Activated naive CD4-positive, alpha-beta T cell (primary cell): ENCODE measurements around the gene DENND1A.
A peak's percentile ranks its signal among the peaks of the same experiment; 100 is the strongest.

ENCODE experiments used
- DNase-seq, 4 experiments: peaks; one replicate each; lab custom pipeline; 2025; lab: John Stamatoyannopoulos, UW

The DENND1A gene

GRCh38 chr9:123370526-123371227 is 559.2 kb downstream of the DENND1A start:
- DNase-seq, result no peak

- DNase-seq, result no peak
These were observed 559.8 kb downstream of the DENND1A start for GRCh38 chr9:123370108-123370507.

GRCh38 chr9:123369296-123369695 is 560.6 kb downstream of the DENND1A start:
- DNase-seq, result no peak

- DNase-seq, result no peak
These were observed 561.3 kb downstream of the DENND1A start for GRCh38 chr9:123368536-123369153.

GRCh38 chr9:123368023-123368422 is 561.9 kb downstream of the DENND1A start:
- no peak for DNase-seq

- DNase-seq, result no peak
These were observed 563.9 kb downstream of the DENND1A start for GRCh38 chr9:123365881-123366528.

GRCh38 chr9:123365287-123365880 is 564.5 kb downstream of the DENND1A start:
- DNase-seq, result no peak

GRCh38 chr9:123364241-123364824 is 565.6 kb downstream of the DENND1A start:
- no peak for DNase-seq

GRCh38 chr9:123362856-123363255 is 567.1 kb downstream of the DENND1A start:
- DNase-seq, result no peak

- no peak for DNase-seq
These were observed 568.0 kb downstream of the DENND1A start for GRCh38 chr9:123361731-123362510.

GRCh38 chr9:123361086-123361730 is 568.7 kb downstream of the DENND1A start:
- DNase-seq, result no peak

GRCh38 chr9:123360161-123361085 is 569.5 kb downstream of the DENND1A start:
- peak in 1 of 4 experiments; percentile 30 for DNase-seq

- no peak for DNase-seq
These were observed 570.4 kb downstream of the DENND1A start for GRCh38 chr9:123359546-123359945.

- DNase-seq, result no peak
These were observed 570.8 kb downstream of the DENND1A start for GRCh38 chr9:123359106-123359505.

- DNase-seq, result no peak
These were observed 571.6 kb downstream of the DENND1A start for GRCh38 chr9:123358181-123358905.

GRCh38 chr9:123357743-123358059 is 572.2 kb downstream of the DENND1A start:
- DNase-seq, result no peak

GRCh38 chr9:123356851-123357742 is 572.8 kb downstream of the DENND1A start:
- no peak for DNase-seq

GRCh38 chr9:123355761-123356431 is 574.0 kb downstream of the DENND1A start, which contains the start of gene CRB2:
CRB2 (plus strand) TSS chr9:123356197; CDS start chr9:123356261, 64 bp downstream.
- DNase-seq, result no peak
